Activated T-cell treated with anti-CD3 and anti-CD28 coated beads for 24 hours (primary cell): Measurements from ENCODE around the gene CELA3A.

Experiments used
- DNase-seq: peaks from one replicate; pipeline ENCODE4 v3.0.0-alpha.2; 2020; ENCODE audit warnings: low read depth

Gene CELA3A

DNA sequence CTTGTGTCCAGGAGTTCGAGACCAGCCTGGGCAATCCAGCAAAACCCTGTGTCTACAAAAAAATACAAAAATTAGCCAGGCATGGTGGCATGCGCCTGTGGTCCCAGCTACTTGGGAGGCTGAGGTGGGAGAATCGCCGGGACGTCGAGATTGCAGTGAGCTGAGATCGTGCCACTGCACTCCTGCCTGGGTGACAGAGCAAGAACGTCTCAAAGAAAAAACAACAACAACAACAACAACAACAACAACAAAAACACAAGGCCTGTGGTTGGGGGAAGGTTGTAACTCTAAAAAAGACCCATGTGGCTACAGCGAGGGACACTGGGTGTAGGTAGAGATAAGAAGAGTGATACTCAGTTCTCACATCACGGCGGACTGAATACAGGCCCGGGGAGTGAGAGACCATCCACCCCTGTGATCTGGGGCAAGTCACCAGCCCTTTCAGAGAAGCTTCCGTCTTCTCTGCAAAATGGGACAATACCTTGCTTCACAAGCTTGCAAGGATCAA lies 50.2 kb downstream of the CELA3A start:
- DNase-seq, result no peak

DNA sequence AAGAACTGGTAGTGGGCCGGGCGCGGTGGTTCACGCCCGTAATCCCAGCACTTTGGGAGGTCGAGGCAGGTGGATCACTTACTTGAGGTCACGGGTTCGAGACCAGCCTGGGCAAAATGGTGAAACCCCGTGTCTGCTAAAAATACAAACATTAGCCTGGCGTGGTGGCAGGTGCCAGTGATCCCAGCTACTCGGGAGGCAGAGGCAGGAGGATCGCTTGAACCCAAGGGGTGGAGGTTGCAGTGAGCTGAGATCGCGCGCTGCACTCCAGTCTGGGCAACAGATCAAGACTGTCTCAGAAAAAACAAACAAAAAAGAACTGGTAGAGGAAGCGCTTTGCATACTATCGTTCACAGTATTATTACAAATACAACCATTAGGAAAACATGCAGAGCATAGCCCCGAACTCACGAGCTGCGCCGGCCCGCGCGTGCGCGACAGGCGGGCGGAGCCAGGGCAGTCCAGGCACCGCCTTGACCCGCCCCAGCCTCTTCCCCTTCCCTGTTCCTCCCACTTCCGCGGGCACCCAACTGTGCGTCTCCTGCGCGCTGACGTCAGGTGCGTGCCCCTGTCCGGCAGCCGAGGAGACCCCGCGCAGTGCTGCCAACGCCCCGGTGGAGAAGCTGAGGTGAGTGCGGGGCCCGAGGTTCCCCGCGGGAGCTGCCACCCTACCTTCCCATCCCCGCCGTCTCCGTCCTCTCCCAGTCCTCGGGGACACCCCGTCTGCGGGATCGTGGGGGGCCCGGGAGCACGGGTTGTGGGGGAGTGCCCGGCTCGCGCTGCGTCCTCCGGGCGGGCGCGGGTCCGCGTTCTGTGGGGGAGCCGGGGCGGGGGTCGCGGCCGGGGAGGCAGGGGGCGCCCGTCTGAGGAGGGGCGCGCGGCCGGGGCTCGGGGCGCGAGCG lies 50.9 kb downstream of the CELA3A start, which contains the start of gene CDC42:
Gene CDC42, plus strand, starts transcription at position 595 of the 902 bp plus-strand sequence. CDS start 25,770 bp downstream, outside the sequence.
- peak; percentile 97 for DNase-seq

DNA sequence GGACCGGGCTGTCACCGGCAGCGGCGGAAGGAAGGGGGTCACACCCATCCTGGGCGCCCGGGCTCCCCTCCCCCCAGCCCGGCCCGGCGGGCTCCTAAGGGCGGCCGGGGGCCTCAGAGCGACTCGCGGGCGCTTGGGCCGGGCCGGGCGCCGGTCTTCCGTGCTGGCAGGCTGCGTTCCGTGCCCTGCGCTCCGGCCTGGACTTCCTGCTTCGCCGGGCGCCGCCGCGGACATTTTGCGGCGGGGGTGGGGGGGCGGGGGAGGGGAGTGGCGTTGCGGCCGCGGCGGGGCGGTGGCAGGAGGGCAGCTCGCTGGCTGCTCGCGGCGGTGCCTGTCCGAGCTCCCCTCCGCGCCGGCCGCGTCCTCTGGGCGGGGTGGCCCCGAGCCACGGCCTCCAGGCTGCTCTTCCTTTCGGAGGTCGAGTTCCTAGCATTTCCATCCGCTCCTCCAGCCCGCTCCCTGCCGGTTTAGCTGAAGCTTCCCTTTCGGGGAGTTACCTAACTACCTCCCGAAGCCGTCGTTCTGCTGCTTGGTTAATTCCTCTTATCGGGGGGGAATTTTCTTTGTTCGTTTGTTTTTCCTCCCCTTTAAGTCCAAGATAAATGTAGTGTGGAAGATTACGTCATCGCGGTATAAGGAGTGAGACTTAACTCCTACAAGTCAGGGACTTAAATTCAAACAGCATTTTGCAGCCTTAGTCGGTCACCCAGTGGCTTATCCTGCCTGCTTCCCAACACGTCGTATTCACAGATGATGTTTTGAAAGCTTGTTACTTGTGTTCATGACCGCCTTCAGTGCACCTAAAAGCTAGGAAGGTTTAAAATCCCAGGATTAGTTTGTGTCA lies 51.8 kb downstream of the CELA3A start:
- DNase-seq, result peak; percentile 26

DNA sequence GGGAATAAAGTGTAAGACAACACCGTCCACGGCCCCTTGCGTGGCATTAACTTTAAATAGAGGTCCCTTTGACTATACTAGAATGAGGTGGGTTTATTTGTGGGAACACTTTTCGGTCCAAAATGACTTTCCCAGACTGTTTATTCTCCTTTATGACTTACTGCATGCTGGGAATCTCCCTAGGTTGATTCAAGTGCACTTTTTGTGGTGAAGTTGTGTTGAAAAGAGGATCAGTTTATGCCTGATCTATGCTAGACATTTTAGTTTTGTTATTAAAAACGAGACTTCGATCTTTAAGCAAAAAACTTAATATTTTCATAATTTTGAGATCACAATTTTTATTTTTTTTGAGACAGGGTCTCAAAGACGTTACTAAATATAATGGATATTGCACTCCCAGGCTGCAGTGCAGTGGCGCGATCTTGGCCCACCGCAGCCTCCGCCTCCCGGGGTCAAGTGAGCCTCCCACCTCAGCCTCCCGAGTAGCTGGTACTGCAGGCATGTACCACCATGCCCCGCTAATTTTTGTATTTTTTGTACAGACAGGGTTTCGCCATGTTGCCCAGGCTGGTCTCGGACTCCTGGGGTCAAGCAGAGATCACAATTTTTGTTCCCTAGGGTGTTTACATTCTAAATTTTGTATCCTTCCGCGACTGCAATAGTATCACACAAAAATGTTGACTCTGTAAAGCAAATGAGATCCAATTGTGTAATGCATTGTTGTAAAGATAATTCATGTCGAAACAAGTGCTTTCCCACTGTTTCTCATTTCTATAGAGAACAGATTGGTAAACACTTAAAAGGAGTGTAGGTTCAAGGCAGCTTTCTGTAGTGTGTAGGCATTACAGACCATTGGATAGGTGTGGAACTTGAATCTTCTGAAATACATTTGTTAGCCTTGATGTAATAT lies 52.7 kb downstream of the CELA3A start:
- DNase-seq, result no peak

DNA sequence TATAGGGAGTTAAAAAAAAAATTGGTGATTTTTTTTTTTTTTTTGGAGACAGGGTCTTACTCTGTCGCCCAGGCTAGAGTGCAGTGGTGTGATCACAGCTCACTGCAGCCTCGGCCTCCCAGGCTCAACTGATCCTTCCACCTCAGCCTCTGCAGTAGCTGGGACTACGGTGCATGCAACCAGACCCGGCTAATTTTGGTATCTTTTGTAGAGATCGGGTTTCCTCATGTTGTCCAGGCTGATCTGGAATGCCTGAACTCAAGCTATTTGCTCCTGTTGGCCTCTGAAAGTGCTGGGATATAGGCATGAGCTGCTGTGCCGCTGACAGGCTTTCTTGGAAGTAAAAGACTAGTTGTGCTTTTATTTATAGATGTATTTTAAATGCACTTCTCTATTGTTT lies 54.0 kb downstream of the CELA3A start:
- DNase-seq, result no peak

DNA sequence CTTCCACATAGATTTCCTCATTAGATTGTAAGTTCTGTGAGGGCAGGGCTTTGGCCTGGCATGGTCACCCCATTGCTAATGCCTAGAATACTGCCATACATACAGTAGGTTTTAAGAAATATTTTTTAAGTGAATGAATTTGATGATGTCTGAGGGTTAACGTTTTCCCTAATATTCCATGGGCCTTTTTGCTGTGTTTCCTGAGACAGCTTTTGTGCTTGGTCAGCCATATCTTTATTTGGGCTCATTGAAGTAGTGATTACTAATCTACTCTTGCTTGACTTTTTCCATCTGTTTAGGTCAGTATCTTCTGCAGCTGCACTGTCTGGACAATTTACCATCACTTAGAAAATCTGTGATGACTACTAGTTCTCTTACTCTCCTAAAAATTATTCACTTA lies 54.6 kb downstream of the CELA3A start:
- DNase-seq, result no peak

DNA sequence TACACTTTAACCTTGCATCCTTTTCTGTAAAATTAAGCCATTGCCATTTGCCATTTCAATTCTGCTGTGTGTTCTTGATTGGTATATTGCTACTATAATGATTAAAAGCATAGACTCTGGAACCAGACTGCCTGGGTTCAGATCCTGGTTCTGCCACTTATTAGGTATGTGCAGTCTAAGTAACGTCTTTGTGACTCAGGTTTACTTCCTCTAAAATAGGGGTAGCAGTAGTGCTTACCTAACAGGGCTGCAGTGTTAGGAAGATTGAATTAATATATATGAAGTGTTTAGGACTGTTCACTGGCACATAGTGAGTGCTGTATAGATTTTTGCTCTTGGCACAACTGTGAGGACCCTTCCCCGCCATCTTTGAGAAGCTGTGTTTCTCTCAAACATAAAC lies 55.5 kb downstream of the CELA3A start:
- DNase-seq, result no peak

DNA sequence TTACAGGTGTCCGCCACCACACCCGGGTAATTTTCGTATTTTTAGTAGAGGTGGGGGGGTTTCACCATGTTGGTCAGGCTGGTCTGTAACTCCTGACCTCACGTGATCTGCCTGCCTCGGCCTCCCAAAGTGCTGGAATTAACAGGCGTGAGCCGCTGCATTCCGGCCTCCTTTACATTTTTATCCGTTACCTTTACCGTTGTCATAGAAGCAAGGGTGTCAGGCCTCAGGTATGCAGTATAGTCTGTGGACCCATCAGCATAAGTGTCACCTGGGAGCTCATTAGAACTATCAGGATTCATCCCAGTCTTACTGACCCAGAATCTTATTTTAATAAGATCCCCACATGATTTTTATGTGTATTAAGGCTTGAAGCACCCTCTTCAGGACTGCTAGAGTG lies 56.4 kb downstream of the CELA3A start:
- DNase-seq, result no peak
